ENCODE data around the gene OSBPL8.
"Not testable (repeated sequence)": the region's sequence is repeated elsewhere in the genome, so short reads cannot be mapped to it uniquely, and the experiment has no call there.

OSBPL8 gene

GRCh38 chr12:76530516-76530915 lies 29.1 kb downstream of the OSBPL8 start:
- Histone ChIP-seq H3K4me1 (ENCODE audit: control insufficient read depth in 2 of 2, insufficient read depth in 2 of 2, low read length in 2 of 2) (peaks cover 0 to 14% of the 10 kb centered on the region in 2 donors), H3K36me3 (ENCODE audit: control insufficient read depth in 2 of 2, insufficient read depth in 2 of 2, low read length in 2 of 2) (no peaks in the 10 kb centered on the region), H3K9me3 (ENCODE audit: control insufficient read depth in 2 of 2, low read length in 2 of 2) (no peaks in the 10 kb centered on the region), H3K9ac (ENCODE audit: low read depth in 1 of 2, low read length in 2 of 2) (no peak overlapping the region), H3K27me3 (ENCODE audit: control insufficient read depth in 2 of 2, insufficient read depth in 2 of 2, low read length in 2 of 2) (peaks cover 2 to 8% of the 10 kb centered on the region in 2 donors), H3K27ac (ENCODE audit: low read depth in 2 of 2, low read length in 2 of 2) (no peak overlapping the region), H3K4me3 (ENCODE audit: low read length in 2 of 2) (no peak overlapping the region)

GRCh38 chr12:76529226-76529918 lies 30.2 kb downstream of the OSBPL8 start:
- Histone ChIP-seq H3K27ac (ENCODE audit: low read depth in 2 of 2, low read length in 2 of 2) (no peak overlapping the region), H3K4me3 (ENCODE audit: low read length in 2 of 2) (no peak overlapping the region), H3K4me1 (ENCODE audit: control insufficient read depth in 2 of 2, insufficient read depth in 2 of 2, low read length in 2 of 2) (peaks cover 0 to 14% of the 10 kb centered on the region in 2 donors), H3K36me3 (ENCODE audit: control insufficient read depth in 2 of 2, insufficient read depth in 2 of 2, low read length in 2 of 2) (no peaks in the 10 kb centered on the region), H3K9me3 (ENCODE audit: control insufficient read depth in 2 of 2, low read length in 2 of 2) (no peaks in the 10 kb centered on the region), H3K27me3 (ENCODE audit: control insufficient read depth in 2 of 2, insufficient read depth in 2 of 2, low read length in 2 of 2) (peaks cover 0 to 6% of the 10 kb centered on the region in 2 donors), H3K9ac (ENCODE audit: low read depth in 1 of 2, low read length in 2 of 2) (no peak overlapping the region)

DNA sequence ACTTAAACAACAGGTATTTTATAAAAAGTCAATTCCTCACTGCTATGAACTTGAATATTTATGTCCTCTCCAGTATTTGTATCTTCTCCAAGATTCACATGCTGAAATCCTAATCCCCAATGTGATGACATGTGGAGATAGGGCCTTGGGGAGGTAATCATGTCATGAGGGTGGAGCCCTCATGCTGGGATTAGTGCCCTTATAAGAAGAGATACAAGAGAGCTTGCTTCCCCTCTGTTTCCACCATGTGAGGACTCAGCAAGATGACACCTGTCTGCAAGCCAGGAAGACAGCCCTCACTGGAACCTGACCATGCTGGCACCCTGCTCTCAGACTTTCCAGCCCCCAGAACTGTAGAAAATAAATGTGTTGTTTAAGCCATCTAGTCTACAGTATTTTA lies 36.2 kb downstream of the OSBPL8 start:
- Histone ChIP-seq H3K27ac (ENCODE audit: low read depth in 2 of 2, low read length in 2 of 2) (no peak overlapping the region), H3K27me3 (ENCODE audit: control insufficient read depth in 2 of 2, insufficient read depth in 2 of 2, low read length in 2 of 2) (no peaks in the 10 kb centered on the region), H3K9ac (ENCODE audit: low read depth in 1 of 2, low read length in 2 of 2) (no peak overlapping the region), H3K9me3 (ENCODE audit: control insufficient read depth in 2 of 2, low read length in 2 of 2) (peaks cover 0 to 3% of the 10 kb centered on the region in 2 donors), H3K36me3 (ENCODE audit: control insufficient read depth in 2 of 2, insufficient read depth in 2 of 2, low read length in 2 of 2) (no peaks in the 10 kb centered on the region), H3K4me1 (ENCODE audit: control insufficient read depth in 2 of 2, insufficient read depth in 2 of 2, low read length in 2 of 2) (no peaks in the 10 kb centered on the region), H3K4me3 (ENCODE audit: low read length in 2 of 2) (no peak overlapping the region)

- no peak overlapping the region for H3K9ac ChIP-seq (ENCODE audit: low read depth in 1 of 2, low read length in 2 of 2)
- H3K27ac ChIP-seq (ENCODE audit: low read depth in 2 of 2, low read length in 2 of 2) = no peak overlapping the region
- no peaks in the 10 kb centered on the region for H3K36me3 ChIP-seq (ENCODE audit: control insufficient read depth in 2 of 2, insufficient read depth in 2 of 2, low read length in 2 of 2)
- H3K9me3 ChIP-seq (ENCODE audit: control insufficient read depth in 2 of 2, low read length in 2 of 2) = peaks cover 0 to 3% of the 10 kb centered on the region in 2 donors
- peaks cover 0 to 2% of the 10 kb centered on the region in 2 donors for H3K27me3 ChIP-seq (ENCODE audit: control insufficient read depth in 2 of 2, insufficient read depth in 2 of 2, low read length in 2 of 2)
- no peak overlapping the region for H3K4me3 ChIP-seq (ENCODE audit: low read length in 2 of 2)
- H3K4me1 ChIP-seq (ENCODE audit: control insufficient read depth in 2 of 2, insufficient read depth in 2 of 2, low read length in 2 of 2) = no peaks in the 10 kb centered on the region
Observed at GRCh38 chr12:76520348-76520747, 39.2 kb downstream of the OSBPL8 start.

- no peak overlapping the region for H3K27ac ChIP-seq (ENCODE audit: low read depth in 2 of 2, low read length in 2 of 2)
Observed at GRCh38 chr12:76519538-76519937, 40.0 kb downstream of the OSBPL8 start.

GRCh38 chr12:76518699-76519098 lies 40.9 kb downstream of the OSBPL8 start:
- peaks cover 0 to 2% of the 10 kb centered on the region in 2 donors for H3K27me3 ChIP-seq (ENCODE audit: control insufficient read depth in 2 of 2, insufficient read depth in 2 of 2, low read length in 2 of 2)
- H3K9me3 ChIP-seq (ENCODE audit: control insufficient read depth in 2 of 2, low read length in 2 of 2) = peaks cover 0 to 3% of the 10 kb centered on the region in 2 donors
- no peaks in the 10 kb centered on the region for H3K36me3 ChIP-seq (ENCODE audit: control insufficient read depth in 2 of 2, insufficient read depth in 2 of 2, low read length in 2 of 2)
- no peak overlapping the region for H3K4me3 ChIP-seq (ENCODE audit: low read length in 2 of 2)
- H3K9ac ChIP-seq (ENCODE audit: low read depth in 1 of 2, low read length in 2 of 2) = no peak overlapping the region
- H3K4me1 ChIP-seq (ENCODE audit: control insufficient read depth in 2 of 2, insufficient read depth in 2 of 2, low read length in 2 of 2) = no peaks in the 10 kb centered on the region
- no peak overlapping the region for H3K27ac ChIP-seq (ENCODE audit: low read depth in 2 of 2, low read length in 2 of 2)

More at GRCh38 chr12:76519538-76519937, 40.0 kb downstream of the OSBPL8 start:
- H3K9ac ChIP-seq (ENCODE audit: low read depth in 1 of 2, low read length in 2 of 2) = no peak overlapping the region
- no peaks in the 10 kb centered on the region for H3K36me3 ChIP-seq (ENCODE audit: control insufficient read depth in 2 of 2, insufficient read depth in 2 of 2, low read length in 2 of 2)
- no peaks in the 10 kb centered on the region for H3K4me1 ChIP-seq (ENCODE audit: control insufficient read depth in 2 of 2, insufficient read depth in 2 of 2, low read length in 2 of 2)
- H3K4me3 ChIP-seq (ENCODE audit: low read length in 2 of 2) = no peak overlapping the region
- peaks cover 0 to 3% of the 10 kb centered on the region in 2 donors for H3K9me3 ChIP-seq (ENCODE audit: control insufficient read depth in 2 of 2, low read length in 2 of 2)
- peaks cover 0 to 2% of the 10 kb centered on the region in 2 donors for H3K27me3 ChIP-seq (ENCODE audit: control insufficient read depth in 2 of 2, insufficient read depth in 2 of 2, low read length in 2 of 2)

DNA sequence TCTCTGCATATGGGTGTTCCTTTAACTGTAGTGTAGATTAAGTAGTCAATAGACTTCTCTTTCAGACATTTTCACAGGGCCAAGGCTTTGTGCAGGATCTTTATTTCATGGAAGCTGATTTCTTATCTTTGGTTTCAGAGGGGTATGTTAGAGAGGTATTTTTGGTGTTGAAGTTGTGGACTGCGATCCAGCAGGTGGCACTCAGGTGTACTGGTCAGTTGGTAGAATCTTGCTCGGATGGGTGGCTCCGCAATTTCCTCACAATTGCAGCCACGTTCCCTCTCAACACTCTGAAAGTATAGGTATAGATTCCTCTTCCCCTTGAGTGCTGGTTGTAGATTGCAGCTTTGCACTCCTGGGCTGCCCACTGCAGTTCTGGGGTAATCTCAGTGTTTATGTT lies 44.3 kb downstream of the OSBPL8 start:
- Histone ChIP-seq H3K9ac (ENCODE audit: low read depth in 1 of 2, low read length in 2 of 2) (no peak overlapping the region), H3K27me3 (ENCODE audit: control insufficient read depth in 2 of 2, insufficient read depth in 2 of 2, low read length in 2 of 2) (peaks cover 0 to 2% of the 10 kb centered on the region in 2 donors), H3K9me3 (ENCODE audit: control insufficient read depth in 2 of 2, low read length in 2 of 2) (no peaks in the 10 kb centered on the region), H3K4me3 (ENCODE audit: low read length in 2 of 2) (no peak overlapping the region), H3K4me1 (ENCODE audit: control insufficient read depth in 2 of 2, insufficient read depth in 2 of 2, low read length in 2 of 2) (no peaks in the 10 kb centered on the region), H3K27ac (ENCODE audit: low read depth in 2 of 2, low read length in 2 of 2) (no peak overlapping the region), H3K36me3 (ENCODE audit: control insufficient read depth in 2 of 2, insufficient read depth in 2 of 2, low read length in 2 of 2) (no peaks in the 10 kb centered on the region)

- H3K27ac ChIP-seq (ENCODE audit: low read depth in 2 of 2, low read length in 2 of 2); H3K36me3 ChIP-seq (ENCODE audit: control insufficient read depth in 2 of 2, insufficient read depth in 2 of 2, low read length in 2 of 2); H3K4me1 ChIP-seq (ENCODE audit: control insufficient read depth in 2 of 2, insufficient read depth in 2 of 2, low read length in 2 of 2); H3K27me3 ChIP-seq (ENCODE audit: control insufficient read depth in 2 of 2, insufficient read depth in 2 of 2, low read length in 2 of 2); H3K9ac ChIP-seq (ENCODE audit: low read depth in 1 of 2, low read length in 2 of 2); H3K4me3 ChIP-seq (ENCODE audit: low read length in 2 of 2); H3K9me3 ChIP-seq (ENCODE audit: control insufficient read depth in 2 of 2, low read length in 2 of 2): not testable (repeated sequence)
Observed at GRCh38 chr12:76511116-76511716, 48.4 kb downstream of the OSBPL8 start.

GRCh38 chr12:76508128-76508980 lies 51.2 kb downstream of the OSBPL8 start:
- Histone ChIP-seq H3K27ac (ENCODE audit: low read depth in 2 of 2, low read length in 2 of 2) (no peak overlapping the region), H3K9me3 (ENCODE audit: control insufficient read depth in 2 of 2, low read length in 2 of 2) (no peaks in the 10 kb centered on the region), H3K9ac (ENCODE audit: low read depth in 1 of 2, low read length in 2 of 2) (no peak overlapping the region), H3K27me3 (ENCODE audit: control insufficient read depth in 2 of 2, insufficient read depth in 2 of 2, low read length in 2 of 2) (no peaks in the 10 kb centered on the region), H3K4me1 (ENCODE audit: control insufficient read depth in 2 of 2, insufficient read depth in 2 of 2, low read length in 2 of 2) (no peaks in the 10 kb centered on the region), H3K36me3 (ENCODE audit: control insufficient read depth in 2 of 2, insufficient read depth in 2 of 2, low read length in 2 of 2) (no peaks in the 10 kb centered on the region), H3K4me3 (ENCODE audit: low read length in 2 of 2) (no peak overlapping the region)

- no peaks in the 10 kb centered on the region for H3K27me3 ChIP-seq (ENCODE audit: control insufficient read depth in 2 of 2, insufficient read depth in 2 of 2, low read length in 2 of 2)
- no peak overlapping the region for H3K4me3 ChIP-seq (ENCODE audit: low read length in 2 of 2)
- no peaks in the 10 kb centered on the region for H3K4me1 ChIP-seq (ENCODE audit: control insufficient read depth in 2 of 2, insufficient read depth in 2 of 2, low read length in 2 of 2)
- H3K9ac ChIP-seq (ENCODE audit: low read depth in 1 of 2, low read length in 2 of 2) = no peak overlapping the region
- no peak overlapping the region for H3K27ac ChIP-seq (ENCODE audit: low read depth in 2 of 2, low read length in 2 of 2)
- H3K9me3 ChIP-seq (ENCODE audit: control insufficient read depth in 2 of 2, low read length in 2 of 2) = no peaks in the 10 kb centered on the region
- H3K36me3 ChIP-seq (ENCODE audit: control insufficient read depth in 2 of 2, insufficient read depth in 2 of 2, low read length in 2 of 2) = no peaks in the 10 kb centered on the region
Observed at GRCh38 chr12:76506149-76506548, 53.4 kb downstream of the OSBPL8 start.
